GM12891 (cell line): ENCODE results near the gene ANKS1B.

Experiments
- POLR2A ChIP-seq: IDR thresholded peaks from 2 replicates; pipeline ENCODE4 v1.6.1; 2011; ENCODE audit warnings: low read depth, low read length, control low read depth
- POLR2AphosphoS5 ChIP-seq: IDR thresholded peaks from 2 replicates; pipeline ENCODE4 v1.6.1; 2011; ENCODE audit warnings: low read depth, low read length, control low read depth
- TAF1 ChIP-seq: IDR thresholded peaks from 2 replicates; pipeline ENCODE4 v1.6.1; 2011; ENCODE audit warnings: low read depth, low read length, control low read depth

- TF ChIP-seq POLR2A (no peak), TAF1 (no peak), POLR2AphosphoS5 (no peak)
Observed at GRCh38 chr12:99170461-99170860, 814.3 kb downstream of the ANKS1B start.
